LoVo (cell line): ENCODE measurements around the gene KDM2B.

Source experiments
- DNase-seq: peaks from one replicate; pipeline ENCODE4 v3.0.0-alpha.2; 2016; ENCODE audit warnings: low spot score

Gene KDM2B

GRCh38 chr12:121560392-121561008 is 20.3 kb downstream of the KDM2B start:
- no peak for DNase-seq

DNA sequence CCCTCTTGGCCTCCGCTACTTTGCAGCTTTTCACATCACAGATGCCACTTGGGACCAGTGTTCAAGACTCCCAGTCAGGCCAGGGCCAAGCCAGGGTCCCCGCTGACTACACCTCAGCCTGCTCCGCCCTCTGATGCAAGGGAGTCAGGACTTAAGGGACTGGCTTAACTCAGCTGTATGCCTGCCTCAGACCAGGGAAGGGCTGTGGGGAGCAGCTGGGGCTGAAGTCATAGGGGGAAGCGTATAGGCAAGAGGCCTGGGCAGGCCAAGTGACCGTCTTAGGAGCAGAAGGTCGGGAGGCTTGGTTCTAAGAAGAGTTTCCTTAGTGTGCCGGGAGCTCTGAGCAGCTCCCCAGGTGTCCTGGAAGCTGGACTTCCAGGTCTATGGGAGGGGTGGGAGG is 21.9 kb downstream of the KDM2B start:
- DNase-seq: no peak

GRCh38 chr12:121550974-121551634 is 29.7 kb downstream of the KDM2B start:
- DNase-seq: no peak

DNA sequence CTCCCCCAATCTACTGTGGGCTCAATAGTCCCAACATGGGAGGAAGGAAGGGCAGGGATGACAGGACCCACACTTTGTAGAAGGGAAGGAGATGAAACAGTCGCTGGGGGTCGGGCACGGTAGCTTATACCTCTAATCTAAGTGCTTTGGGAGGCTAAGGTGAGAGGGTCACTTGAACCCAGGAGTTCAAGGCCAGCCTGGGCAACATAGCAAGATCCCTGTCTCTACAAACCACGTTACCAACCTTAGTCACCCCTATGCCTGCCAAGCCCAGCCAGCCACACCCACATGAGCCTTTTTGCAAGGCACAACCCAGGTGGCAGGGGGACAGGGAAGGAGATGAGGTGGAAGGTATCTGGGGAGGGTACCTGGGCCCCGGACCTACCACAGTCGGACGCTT is 31.7 kb downstream of the KDM2B start:
- DNase-seq: no peak

DNA sequence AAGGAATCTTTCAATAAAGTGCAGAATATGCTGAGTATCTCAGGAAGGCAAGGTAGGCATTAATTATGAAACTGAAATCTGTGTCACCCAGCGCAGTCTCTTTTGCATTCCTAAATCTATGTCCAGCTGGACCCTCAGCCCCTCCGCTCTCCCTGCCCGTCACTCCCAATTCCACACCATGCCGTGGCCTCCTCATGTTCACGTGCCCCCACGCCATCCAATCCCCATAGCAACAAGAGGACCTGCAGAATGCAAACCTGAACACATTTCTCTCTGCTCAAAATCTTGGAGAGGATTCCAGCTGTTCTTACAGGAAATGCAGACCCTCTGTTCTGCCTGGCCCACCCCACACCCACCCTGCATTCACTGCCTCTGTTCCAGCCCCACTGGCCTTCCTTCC is 35.3 kb downstream of the KDM2B start:
- DNase-seq: no peak

- DNase-seq: no peak
Observed at GRCh38 chr12:121543786-121544185, 37.0 kb downstream of the KDM2B start.

- DNase-seq: no peak
Observed at GRCh38 chr12:121539908-121540307, 40.9 kb downstream of the KDM2B start.

- peak; percentile 74 for DNase-seq
Observed at GRCh38 chr12:121538699-121539061, 42.1 kb downstream of the KDM2B start.

GRCh38 chr12:121537814-121538698 is 42.8 kb downstream of the KDM2B start:
- DNase-seq: no peak

- peak; percentile 61 for DNase-seq
Observed at GRCh38 chr12:121536899-121537813, 43.7 kb downstream of the KDM2B start.

- DNase-seq: no peak
Observed at GRCh38 chr12:121536054-121536898, 44.5 kb downstream of the KDM2B start.

- no peak for DNase-seq
Observed at GRCh38 chr12:121535150-121536053, 45.4 kb downstream of the KDM2B start.

- DNase-seq: no peak
Observed at GRCh38 chr12:121534495-121535148, 46.2 kb downstream of the KDM2B start.

DNA sequence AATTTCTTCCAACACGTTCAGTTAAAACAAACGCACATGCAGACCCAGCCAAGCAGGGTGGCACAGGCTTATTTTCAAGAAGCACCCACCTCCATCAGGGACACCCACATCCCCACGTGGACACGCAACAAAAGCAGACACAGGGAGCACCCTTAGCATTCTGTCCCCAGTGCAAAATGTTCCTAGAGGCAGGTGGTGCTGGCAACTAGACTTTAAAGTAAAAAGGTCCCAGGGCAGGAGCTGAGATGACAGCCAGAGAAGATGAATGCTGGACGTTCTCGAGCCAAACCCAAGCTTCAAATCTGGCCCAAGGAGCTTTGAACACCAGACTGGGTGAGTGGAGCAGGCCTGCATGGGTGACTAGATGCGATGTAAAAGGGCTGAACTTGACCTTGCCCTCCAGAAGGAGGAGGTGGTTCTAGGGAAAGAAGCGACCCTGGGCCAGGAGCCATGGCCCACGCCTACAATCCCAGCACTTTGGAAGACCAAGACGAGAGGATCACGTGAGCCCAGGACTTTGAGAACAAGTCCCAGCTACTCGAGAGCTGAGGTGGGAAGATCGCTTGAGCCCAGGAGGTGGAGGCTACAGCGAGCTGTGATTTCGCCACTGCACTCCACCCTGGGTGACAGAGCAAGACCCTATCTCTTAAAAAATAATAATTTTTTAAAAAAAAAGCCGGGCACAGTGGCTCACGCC is 47.3 kb downstream of the KDM2B start:
- no peak for DNase-seq

GRCh38 chr12:121532503-121533393 is 48.1 kb downstream of the KDM2B start:
- DNase-seq: no peak

DNA sequence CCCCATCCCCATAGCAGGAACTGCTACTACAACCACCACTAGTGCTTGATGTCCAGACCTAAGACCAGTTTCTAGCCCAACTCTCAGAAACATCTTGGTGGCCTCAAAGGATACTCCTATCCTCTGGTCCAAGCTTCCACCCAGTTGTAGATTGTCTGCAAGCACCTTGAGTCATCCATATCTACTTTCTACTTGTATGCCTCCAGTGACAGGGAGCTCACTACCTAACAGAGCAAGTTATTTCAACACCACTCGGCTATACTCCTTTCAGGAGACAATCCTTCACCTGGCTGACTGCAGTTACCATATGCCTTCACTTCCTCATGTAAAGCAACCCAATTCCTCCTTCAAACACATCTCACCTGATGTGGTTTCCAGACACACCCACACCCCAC is 49.5 kb downstream of the KDM2B start:
- DNase-seq: no peak

DNA sequence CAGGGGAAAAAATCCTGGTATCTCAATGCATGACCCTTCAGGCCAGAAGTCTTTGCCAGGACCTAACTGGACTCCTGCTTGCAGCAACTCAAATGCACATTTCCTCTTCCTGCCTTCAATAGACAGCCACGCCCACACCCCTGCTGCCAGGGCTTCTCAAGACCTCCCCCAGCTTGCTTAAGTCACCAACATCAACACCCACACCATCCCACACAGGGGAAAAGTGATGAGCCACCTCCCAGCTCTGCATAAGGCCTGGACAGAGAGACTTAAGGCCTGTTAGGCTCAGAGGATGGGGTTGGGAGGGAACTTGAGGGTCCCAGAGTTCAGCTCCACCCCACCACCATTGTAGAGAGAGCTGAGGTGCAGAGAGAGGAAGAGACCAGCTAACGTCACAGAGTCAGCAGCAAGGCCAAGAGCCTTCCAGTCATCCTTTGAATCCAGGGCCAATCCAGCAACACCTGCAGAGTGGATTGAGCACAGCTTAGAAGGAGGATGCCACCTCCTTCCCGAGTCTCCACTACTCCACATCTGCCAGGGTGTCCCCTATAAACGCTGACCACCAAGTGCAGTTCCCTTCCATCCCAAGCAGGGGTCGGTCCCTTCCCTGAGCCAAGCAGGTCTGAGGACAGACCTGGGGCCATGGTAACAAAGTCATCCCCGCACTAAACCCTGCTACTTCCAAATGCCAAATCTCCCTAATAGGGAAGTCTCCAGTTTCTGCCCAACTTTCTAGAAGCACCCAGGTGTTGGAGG is 50.0 kb downstream of the KDM2B start:
- DNase-seq: no peak
